Activated CD8-positive, alpha-beta T cell treated with anti-CD3 and anti-CD28 coated beads for 36 hours (primary cell): ENCODE measurements around the gene LRSAM1. TPM values are rescaled to one million over a fixed set of nuclear protein-coding genes. Genes with fewer than 3 reads are reported as not detected.

Experiments used
- ATAC-seq: fragments of 200-7000 bp; cut with Tn5 transposase; one replicate; pipeline ENCODE4 v1.10.0; 2021; ENCODE audit warnings: mild to moderate bottlenecking, moderate library complexity
- CTCF ChIA-PET: fragments of 350-600 bp; sonication (Branson Sonifier 250); formaldehyde crosslinking; loops from one replicate; lab custom pipeline; 2021; ENCODE audit warnings: antibody characterized with exemption; lab: Charles Lee
- POLR2A ChIA-PET: fragments of 350-600 bp; sonication (Branson Sonifier 250); formaldehyde crosslinking; loops from one replicate; lab custom pipeline; 2021; ENCODE audit warnings: antibody characterized with exemption; lab: Charles Lee
- DNase-seq: peaks from one replicate; pipeline ENCODE4 v3.0.0-alpha.2; 2020
- H3K27ac Mint-ChIP-seq: one replicate; pipeline ENCODE4 v1.8.0; 2021; ENCODE audit warnings: mild to moderate bottlenecking, mixed read lengths
- H3K27me3 Mint-ChIP-seq: one replicate; pipeline ENCODE4 v1.8.0; 2021; ENCODE audit warnings: mixed read lengths
- H3K36me3 Mint-ChIP-seq: one replicate; pipeline ENCODE4 v1.8.0; 2021; ENCODE audit warnings: low read depth, mixed read lengths
- H3K4me1 Mint-ChIP-seq: one replicate; pipeline ENCODE4 v1.8.0; 2021; ENCODE audit warnings: low read depth, mixed read lengths
- H3K4me3 Mint-ChIP-seq: one replicate; pipeline ENCODE4 v1.8.0; 2021; ENCODE audit warnings: mild to moderate bottlenecking, moderate library complexity, mixed read lengths
- H3K9me3 Mint-ChIP-seq: one replicate; pipeline ENCODE4 v1.8.0; 2021; ENCODE audit warnings: mixed read lengths
- CTCF ChIP-seq: fragments of 200-600 bp; IDR thresholded peaks from one replicate; pipeline ENCODE4 v1.8.0; 2022; ENCODE audit warnings: antibody characterized with exemption, mild to moderate bottlenecking
- intact Hi-C: fragments of 100-400 bp; cut with micrococcal nuclease; formaldehyde crosslinking; loops from one replicate; pipeline ENCODE4 v1.10.0; 2022
- total RNA-seq, 2 experiments: library from RNA; stranded (reverse); gene quantifications; one replicate each; pipeline ENCODE4 v1.2.3, GENCODE V29; 2021

LRSAM1 gene
- total RNA-seq, 2 experiments from 2014 or later: 17.1 to 18.6 TPM

DNA sequence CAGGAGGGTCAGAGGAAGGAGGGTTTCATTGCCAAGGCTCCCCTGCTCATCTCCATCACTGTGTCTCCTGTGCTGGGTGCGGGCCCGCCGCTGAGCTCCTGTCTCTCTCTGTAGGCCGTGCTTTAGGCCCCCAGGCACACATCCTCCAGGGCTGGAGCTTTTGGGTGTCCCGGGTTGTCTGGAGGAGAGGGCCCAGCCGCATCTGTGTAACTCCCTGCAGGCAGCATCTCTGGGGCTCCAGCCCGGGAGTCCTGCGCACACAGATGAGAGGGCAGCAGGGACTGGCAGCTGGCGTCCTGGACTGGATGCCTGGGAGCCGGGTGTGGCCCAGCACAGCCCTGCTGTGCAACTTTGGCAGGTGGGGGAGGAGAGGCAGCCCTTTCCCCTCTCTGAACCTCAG is 40.2 kb downstream of the LRSAM1 start:
- no peak for TF ChIP-seq CTCF
- ATAC-seq: no peak
- H3K36me3 Mint-ChIP-seq: peaks cover 2% of the 10 kb centered on the region
- H3K27me3 Mint-ChIP-seq: no peaks in the 10 kb centered on the region
- H3K27ac Mint-ChIP-seq: no peak overlapping the region
- ChIA-PET POLR2A (no interaction called here), CTCF (interaction anchor here (1.6 kb wide), 1 partner anchor 13 kb away, joined by 4 read pairs; no protein-coding TSS in a partner anchor)
- intact Hi-C loops: no loop called here
- H3K9me3 Mint-ChIP-seq: no peaks in the 10 kb centered on the region
- no peak for DNase-seq
- H3K4me1 Mint-ChIP-seq: no peaks in the 10 kb centered on the region
- H3K4me3 Mint-ChIP-seq: no peak overlapping the region

GRCh38 chr9:127492616-127493015 is 41.3 kb downstream of the LRSAM1 start:
- DNase-seq: no peak
- CTCF ChIA-PET: interaction anchor here (1.4 to 1.7 kb wide), 2 partner anchors 11 to 97 kb away, joined by 3 to 7 read pairs; no protein-coding TSS in a partner anchor
- POLR2A ChIA-PET: no interaction called here
- no peak overlapping the region for H3K27ac Mint-ChIP-seq
- H3K27me3 Mint-ChIP-seq: no peaks in the 10 kb centered on the region
- H3K4me3 Mint-ChIP-seq: no peak overlapping the region
- no peak for ATAC-seq
- H3K4me1 Mint-ChIP-seq: no peaks in the 10 kb centered on the region
- intact Hi-C loops: no loop called here
- no peaks in the 10 kb centered on the region for H3K9me3 Mint-ChIP-seq
- no peaks in the 10 kb centered on the region for H3K36me3 Mint-ChIP-seq
- TF ChIP-seq CTCF: no peak

DNA sequence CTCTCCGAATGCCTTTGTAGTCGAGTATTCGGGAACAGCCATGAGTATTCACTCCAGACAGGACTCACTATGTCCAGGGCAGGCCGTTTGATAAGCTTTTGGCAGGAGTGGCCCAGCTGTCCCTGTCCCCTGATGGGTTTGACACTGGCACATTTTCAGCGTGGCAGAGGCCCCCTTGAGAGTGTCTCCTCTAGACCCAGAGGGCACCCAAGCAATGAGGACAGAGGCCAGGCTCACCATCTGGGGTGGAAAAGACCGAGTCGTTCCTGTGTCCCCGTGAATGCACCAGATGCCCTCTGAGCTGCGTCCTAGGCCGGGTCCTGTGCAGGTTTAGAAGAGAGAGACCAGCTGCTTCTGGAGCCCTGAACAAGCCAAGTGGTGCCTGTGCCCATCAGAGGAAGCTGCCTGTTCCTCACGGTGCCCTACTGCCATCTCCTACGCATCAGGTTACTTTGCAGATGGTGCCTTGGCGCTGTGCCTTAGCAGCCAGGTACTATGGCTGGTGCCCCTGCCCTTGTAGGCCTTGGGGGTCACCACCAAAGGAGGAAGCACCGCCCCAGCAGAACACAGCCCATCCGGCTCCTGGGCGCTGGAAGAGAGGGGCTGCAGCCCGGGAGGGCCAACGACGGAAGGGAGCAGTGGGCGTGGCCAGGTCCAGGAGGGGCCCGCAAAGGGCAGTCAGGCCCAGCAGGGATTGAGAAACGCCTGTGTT is 42.4 kb downstream of the LRSAM1 start:
- Mint-ChIP-seq H3K27ac (no peak overlapping the region), H3K27me3 (no peaks in the 10 kb centered on the region), H3K9me3 (no peaks in the 10 kb centered on the region), H3K4me1 (no peaks in the 10 kb centered on the region), H3K4me3 (no peak overlapping the region), H3K36me3 (no peaks in the 10 kb centered on the region)
- CTCF ChIA-PET: interaction anchor here (1.7 kb wide), 1 partner anchor 96 kb away, joined by 3 read pairs; no protein-coding TSS in a partner anchor
- ATAC-seq (no peak), DNase-seq (no peak)
- TF ChIP-seq CTCF: no peak
- POLR2A ChIA-PET: interaction anchor here (0.8 to 1.5 kb wide), 4 partner anchors 9 to 114 kb away, joined by 3 read pairs; partner anchors contain the start of gene LRSAM1
- intact Hi-C loops: no loop called here

DNA sequence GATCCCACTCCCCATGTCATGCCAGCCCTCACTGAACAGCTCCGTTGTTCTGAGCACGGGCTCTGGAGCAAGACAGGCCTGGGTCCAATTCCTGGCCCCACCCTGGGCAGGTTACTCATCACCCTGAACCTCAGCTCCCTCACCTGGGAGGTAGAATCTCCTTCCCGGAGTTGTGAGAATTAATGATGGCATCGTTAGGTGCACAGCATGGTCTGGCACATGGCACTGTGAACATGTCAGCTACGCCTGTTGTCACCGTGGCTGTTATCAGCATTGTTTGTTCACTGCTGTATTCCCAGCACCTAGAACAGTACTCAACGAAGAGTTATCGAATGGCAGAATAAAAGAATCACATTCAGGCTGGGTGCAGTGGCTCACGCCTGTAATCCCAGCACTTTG is 43.0 kb downstream of the LRSAM1 start:
- CTCF ChIA-PET: interaction anchor here (1.7 kb wide), 1 partner anchor 96 kb away, joined by 3 read pairs; no protein-coding TSS in a partner anchor
- no peak overlapping the region for H3K27ac Mint-ChIP-seq
- no peak overlapping the region for H3K4me3 Mint-ChIP-seq
- no peaks in the 10 kb centered on the region for H3K9me3 Mint-ChIP-seq
- POLR2A ChIA-PET: interaction anchor here (0.8 to 1.5 kb wide), 4 partner anchors 9 to 113 kb away, joined by 3 read pairs; partner anchors contain the start of gene LRSAM1
- H3K4me1 Mint-ChIP-seq: no peaks in the 10 kb centered on the region
- H3K27me3 Mint-ChIP-seq: no peaks in the 10 kb centered on the region
- intact Hi-C loops: no loop called here
- TF ChIP-seq CTCF: no peak
- no peaks in the 10 kb centered on the region for H3K36me3 Mint-ChIP-seq
- no peak for ATAC-seq
- no peak for DNase-seq

- Mint-ChIP-seq H3K27me3 (no peaks in the 10 kb centered on the region), H3K36me3 (no peaks in the 10 kb centered on the region), H3K4me3 (no peak overlapping the region), H3K27ac (no peak overlapping the region), H3K9me3 (no peaks in the 10 kb centered on the region), H3K4me1 (no peaks in the 10 kb centered on the region)
- TF ChIP-seq CTCF: no peak
- CTCF ChIA-PET: no interaction called here
- POLR2A ChIA-PET: no interaction called here
- intact Hi-C loops: no loop called here
- no peak for DNase-seq
- no peak for ATAC-seq
These were observed 44.7 kb downstream of the LRSAM1 start for GRCh38 chr9:127495884-127496555.
